Fibroblast of the aortic adventitia (primary cell): Measurements from ENCODE around the gene PPP4R1. TPM values are rescaled to one million over a fixed set of nuclear protein-coding genes. Genes with fewer than 3 reads are reported as not detected.
A peak's percentile ranks its signal among the peaks of the same experiment; 100 is the strongest.

Source experiments
- DNase-seq: peaks from one replicate; pipeline ENCODE4 v3.0.0-alpha.2; 2010; ENCODE audit warnings: low read depth
- H3K4me3 ChIP-seq: 2 replicates; pipeline ENCODE4 v1.5.1; 2011; ENCODE audit warnings: low read depth, mild to moderate bottlenecking, control low read depth, low read length, moderate library complexity
- total RNA-seq: library from RNA; depleted of rRNA; stranded (reverse); fragments of >200 nt; gene quantifications from 2 replicates; pipeline ENCODE4 v1.2.3, GENCODE V29; 2012; ENCODE audit warnings: low replicate concordance
- TF ChIP-seq, protein P1 (sequence below): IDR thresholded peaks from 2 replicates; pipeline ENCODE4 v1.5.1; 2011; ENCODE audit warnings: mild to moderate bottlenecking, low read length, control low read depth, inconsistent platforms; ENCODE audit not compliant: insufficient read depth

Gene PPP4R1
- total RNA-seq, 1 donor = 107 TPM

DNA sequence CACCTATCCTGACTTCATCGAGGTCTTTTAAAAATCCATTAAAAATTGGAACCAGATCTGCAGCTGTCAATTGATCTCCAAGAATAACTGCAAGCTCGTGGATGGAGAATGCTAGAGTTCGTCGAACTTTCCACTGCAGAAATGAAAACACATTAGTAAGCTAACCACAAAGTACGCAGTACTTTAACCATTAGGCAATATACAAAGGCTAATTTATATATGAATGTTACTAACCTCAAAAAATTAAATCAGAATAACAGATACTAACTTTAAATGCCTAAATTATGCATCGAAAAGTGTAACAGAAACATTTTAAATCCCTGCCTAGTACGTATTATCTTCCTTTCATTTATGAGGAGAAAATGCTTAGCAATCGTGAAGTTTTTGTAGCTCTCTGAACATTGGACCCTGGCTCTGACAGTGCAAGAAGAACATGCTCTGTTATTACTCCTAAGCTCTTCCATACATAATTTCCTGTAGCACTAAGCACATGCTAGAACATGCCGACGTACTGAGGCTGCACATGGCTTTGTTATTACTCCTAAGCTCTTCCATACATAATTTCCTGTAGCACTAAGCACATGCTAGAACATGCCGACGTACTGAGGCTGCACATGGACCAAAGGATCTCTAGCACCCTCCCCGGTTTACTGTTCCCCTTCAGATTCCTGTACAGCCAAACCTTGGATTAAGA, 57.0 kb downstream of the PPP4R1 start:
- no peak for DNase-seq
- H3K4me3 ChIP-seq = no peak overlapping the region
- TF ChIP-seq, protein P1, sequence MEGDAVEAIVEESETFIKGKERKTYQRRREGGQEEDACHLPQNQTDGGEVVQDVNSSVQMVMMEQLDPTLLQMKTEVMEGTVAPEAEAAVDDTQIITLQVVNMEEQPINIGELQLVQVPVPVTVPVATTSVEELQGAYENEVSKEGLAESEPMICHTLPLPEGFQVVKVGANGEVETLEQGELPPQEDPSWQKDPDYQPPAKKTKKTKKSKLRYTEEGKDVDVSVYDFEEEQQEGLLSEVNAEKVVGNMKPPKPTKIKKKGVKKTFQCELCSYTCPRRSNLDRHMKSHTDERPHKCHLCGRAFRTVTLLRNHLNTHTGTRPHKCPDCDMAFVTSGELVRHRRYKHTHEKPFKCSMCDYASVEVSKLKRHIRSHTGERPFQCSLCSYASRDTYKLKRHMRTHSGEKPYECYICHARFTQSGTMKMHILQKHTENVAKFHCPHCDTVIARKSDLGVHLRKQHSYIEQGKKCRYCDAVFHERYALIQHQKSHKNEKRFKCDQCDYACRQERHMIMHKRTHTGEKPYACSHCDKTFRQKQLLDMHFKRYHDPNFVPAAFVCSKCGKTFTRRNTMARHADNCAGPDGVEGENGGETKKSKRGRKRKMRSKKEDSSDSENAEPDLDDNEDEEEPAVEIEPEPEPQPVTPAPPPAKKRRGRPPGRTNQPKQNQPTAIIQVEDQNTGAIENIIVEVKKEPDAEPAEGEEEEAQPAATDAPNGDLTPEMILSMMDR = no peak

DNA sequence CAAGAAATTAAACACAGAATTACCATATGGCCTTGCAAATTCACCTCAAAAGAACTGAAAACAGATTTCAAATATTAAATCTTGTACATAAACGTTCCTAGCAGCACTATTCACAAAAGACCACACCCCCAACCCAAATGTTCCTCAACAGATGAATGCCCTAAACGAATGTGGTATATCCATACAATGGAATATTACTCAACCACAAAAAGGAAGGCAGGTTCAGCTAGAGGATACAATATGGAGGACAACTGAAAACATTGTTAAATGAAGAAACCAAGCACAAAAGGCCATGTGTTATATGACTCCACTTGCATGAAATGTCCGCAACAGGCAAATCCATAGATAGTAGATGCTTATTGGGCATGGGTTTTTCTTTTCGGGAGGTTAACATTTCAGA, 61.7 kb downstream of the PPP4R1 start:
- no peak for DNase-seq
- H3K4me3 ChIP-seq = no peak overlapping the region
- TF ChIP-seq, protein P1 = no peak

- TF ChIP-seq, protein P1 = no peak
- no peak overlapping the region for H3K4me3 ChIP-seq
- DNase-seq = peak; percentile 43
Measured at GRCh38 chr18:9552191-9552590, 62.2 kb downstream of the PPP4R1 start.

- DNase-seq = no peak
- H3K4me3 ChIP-seq = no peak overlapping the region
- TF ChIP-seq, protein P1 = no peak
Measured at GRCh38 chr18:9550429-9550828, 63.9 kb downstream of the PPP4R1 start.

- no peak overlapping the region for H3K4me3 ChIP-seq
- TF ChIP-seq, protein P1 = no peak
- no peak for DNase-seq
Measured at GRCh38 chr18:9549405-9549804, 65.0 kb downstream of the PPP4R1 start.

- no peak overlapping the region for H3K4me3 ChIP-seq
- no peak for DNase-seq
- TF ChIP-seq, protein P1 = no peak
Measured at GRCh38 chr18:9547782-9548181, 66.6 kb downstream of the PPP4R1 start.

DNA sequence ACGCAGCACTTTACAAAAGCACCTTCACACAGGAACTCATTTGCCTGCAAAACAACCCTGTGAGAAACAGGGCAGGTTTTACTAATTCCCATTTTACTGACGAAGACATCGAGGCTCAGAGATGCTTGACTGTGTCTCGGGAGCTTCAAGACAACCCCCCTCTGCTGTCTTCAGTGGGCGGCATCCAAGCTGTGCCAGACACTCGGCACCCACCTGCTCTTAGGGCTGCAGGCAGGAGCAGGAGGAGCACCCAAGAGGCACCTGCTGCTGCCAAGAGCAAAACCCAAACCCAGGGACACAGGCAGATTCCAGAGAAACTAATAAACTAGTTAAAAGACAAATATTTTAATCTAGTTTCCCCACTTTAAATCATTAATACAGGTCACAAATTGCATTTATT, 67.9 kb downstream of the PPP4R1 start:
- H3K4me3 ChIP-seq = no peak overlapping the region
- no peak for DNase-seq
- TF ChIP-seq, protein P1 = no peak
